Measurements from ENCODE around the gene PCSK1N.

PCSK1N gene

GRCh38 chrX:48852857-48853256 is 17.4 kb upstream of the PCSK1N start:
- Histone ChIP-seq H2AFZ (ENCODE audit: low read depth, low read length, severe bottlenecking) (no peak overlapping the region), H3K36me3 (ENCODE audit: low read length) (no peaks in the 10 kb centered on the region), H3K79me2 (ENCODE audit: insufficient read depth, low read length) (no peaks in the 10 kb centered on the region), H3K4me2 (ENCODE audit: low read depth, low read length, poor library complexity, severe bottlenecking) (no peak overlapping the region), H3F3A (ENCODE audit: insufficient read depth) (no peaks in the 10 kb centered on the region), H4K20me1 (ENCODE audit: low read depth, low read length) (no peaks in the 10 kb centered on the region), H3K9ac (ENCODE audit: low read length) (no peak overlapping the region), H3K27ac (ENCODE audit: low read depth, low read length) (no peak overlapping the region), H3K4me3 (ENCODE audit: insufficient read depth, low read length, poor library complexity, severe bottlenecking) (no peak overlapping the region), H3K27me3 (ENCODE audit: low read length) (no peaks in the 10 kb centered on the region), H3K9me2 (replicated peaks; ENCODE audit: insufficient read depth, low read length) (no peaks in the 10 kb centered on the region), H3K9me3 (ENCODE audit: insufficient read depth, low read length) (no peaks in the 10 kb centered on the region)
- no peak for TF ChIP-seq EZH2phosphoT487 (conservative IDR thresholded peaks at IDR 0.05; ENCODE audit: low read length)
- TF ChIP-seq CTCF (IDR thresholded peaks at IDR 0.05; ENCODE audit: insufficient read depth, low read length, poor library complexity, severe bottlenecking) = no peak

GRCh38 chrX:48848847-48849246 is 13.4 kb upstream of the PCSK1N start:
- H4K20me1 ChIP-seq (ENCODE audit: low read depth, low read length) = no peaks in the 10 kb centered on the region
- H3K79me2 ChIP-seq (ENCODE audit: insufficient read depth, low read length) = no peaks in the 10 kb centered on the region
- no peak for TF ChIP-seq CTCF (IDR thresholded peaks at IDR 0.05; ENCODE audit: insufficient read depth, low read length, poor library complexity, severe bottlenecking)
- TF ChIP-seq EZH2phosphoT487 (conservative IDR thresholded peaks at IDR 0.05; ENCODE audit: low read length) = no peak
- no peaks in the 10 kb centered on the region for H3F3A ChIP-seq (ENCODE audit: insufficient read depth)
- no peaks in the 10 kb centered on the region for H3K9me3 ChIP-seq (ENCODE audit: insufficient read depth, low read length)
- no peak overlapping the region for H3K9ac ChIP-seq (ENCODE audit: low read length)
- no peak overlapping the region for H3K27ac ChIP-seq (ENCODE audit: low read depth, low read length)
- no peak overlapping the region for H2AFZ ChIP-seq (ENCODE audit: low read depth, low read length, severe bottlenecking)
- H3K4me2 ChIP-seq (ENCODE audit: low read depth, low read length, poor library complexity, severe bottlenecking) = no peak overlapping the region
- no peaks in the 10 kb centered on the region for H3K27me3 ChIP-seq (ENCODE audit: low read length)
- H3K36me3 ChIP-seq (ENCODE audit: low read length) = no peaks in the 10 kb centered on the region
- no peak overlapping the region for H3K4me3 ChIP-seq (ENCODE audit: insufficient read depth, low read length, poor library complexity, severe bottlenecking)
- no peaks in the 10 kb centered on the region for H3K9me2 ChIP-seq (replicated peaks; ENCODE audit: insufficient read depth, low read length)

- TF ChIP-seq EZH2phosphoT487 (conservative IDR thresholded peaks at IDR 0.05; ENCODE audit: low read length) (no peak), CTCF (IDR thresholded peaks at IDR 0.05; ENCODE audit: insufficient read depth, low read length, poor library complexity, severe bottlenecking) (no peak)
These were observed 4.3 kb upstream of the PCSK1N start for GRCh38 chrX:48839686-48840085.

GRCh38 chrX:48834383-48834709 is 1.1 kb downstream of the PCSK1N start:
- no peak overlapping the region for H3K27ac ChIP-seq (ENCODE audit: low read depth, low read length)
- H3K9ac ChIP-seq (ENCODE audit: low read length) = 0 out of 2 replicates have a peak overlapping the region, but pooled peaks have one; percentile 48
- H3K9me2 ChIP-seq (replicated peaks; ENCODE audit: insufficient read depth, low read length) = no peaks in the 10 kb centered on the region
- H2AFZ ChIP-seq (ENCODE audit: low read depth, low read length, severe bottlenecking) = no peak overlapping the region
- no peaks in the 10 kb centered on the region for H3K27me3 ChIP-seq (ENCODE audit: low read length)
- TF ChIP-seq CTCF (IDR thresholded peaks at IDR 0.05; ENCODE audit: insufficient read depth, low read length, poor library complexity, severe bottlenecking) (no peak), EZH2phosphoT487 (conservative IDR thresholded peaks at IDR 0.05; ENCODE audit: low read length) (no peak)
- H3K4me2 ChIP-seq (ENCODE audit: low read depth, low read length, poor library complexity, severe bottlenecking) = peak overlapping the region; percentile 65
- H3K4me3 ChIP-seq (ENCODE audit: insufficient read depth, low read length, poor library complexity, severe bottlenecking) = peak overlapping the region; percentile 48
- H3K9me3 ChIP-seq (ENCODE audit: insufficient read depth, low read length) = no peaks in the 10 kb centered on the region
- no peaks in the 10 kb centered on the region for H3F3A ChIP-seq (ENCODE audit: insufficient read depth)
- no peaks in the 10 kb centered on the region for H3K79me2 ChIP-seq (ENCODE audit: insufficient read depth, low read length)
- no peaks in the 10 kb centered on the region for H4K20me1 ChIP-seq (ENCODE audit: low read depth, low read length)
- no peaks in the 10 kb centered on the region for H3K36me3 ChIP-seq (ENCODE audit: low read length)

More at GRCh38 chrX:48839686-48840085, 4.3 kb upstream of the PCSK1N start:
- no peak overlapping the region for H3K27ac ChIP-seq (ENCODE audit: low read depth, low read length)
- no peak overlapping the region for H2AFZ ChIP-seq (ENCODE audit: low read depth, low read length, severe bottlenecking)
- no peaks in the 10 kb centered on the region for H4K20me1 ChIP-seq (ENCODE audit: low read depth, low read length)
- no peaks in the 10 kb centered on the region for H3K27me3 ChIP-seq (ENCODE audit: low read length)
- no peaks in the 10 kb centered on the region for H3K9me2 ChIP-seq (replicated peaks; ENCODE audit: insufficient read depth, low read length)
- H3K4me2 ChIP-seq (ENCODE audit: low read depth, low read length, poor library complexity, severe bottlenecking) = no peak overlapping the region
- H3F3A ChIP-seq (ENCODE audit: insufficient read depth) = no peaks in the 10 kb centered on the region
- no peaks in the 10 kb centered on the region for H3K36me3 ChIP-seq (ENCODE audit: low read length)
- no peak overlapping the region for H3K4me3 ChIP-seq (ENCODE audit: insufficient read depth, low read length, poor library complexity, severe bottlenecking)
- H3K9ac ChIP-seq (ENCODE audit: low read length) = no peak overlapping the region
- no peaks in the 10 kb centered on the region for H3K79me2 ChIP-seq (ENCODE audit: insufficient read depth, low read length)
- H3K9me3 ChIP-seq (ENCODE audit: insufficient read depth, low read length) = no peaks in the 10 kb centered on the region

Measured in SU-DHL-6 (cell line).